Esophagus squamous epithelium (tissue), 5 donors: Measurements from ENCODE around the gene TRABD2A. TPM values are rescaled to one million over a fixed set of nuclear protein-coding genes. Genes with fewer than 3 reads are reported as not detected.

Experiments used
- DNase-seq: peaks from one replicate; lab custom pipeline; 2025; lab: John Stamatoyannopoulos, UW
- H3K27ac ChIP-seq, 4 donors: fragments of 200-600 bp; sonication (generic); one replicate each; pipeline ENCODE4 v1.5.1; 2016 to 2019; ENCODE audit warnings: mild to moderate bottlenecking in 1 of 4
- H3K27me3 ChIP-seq, 4 donors: fragments of 200-600 bp; sonication (generic); 1 replicate in 3 of 4; 2 replicates in 1 of 4; pipeline versions ENCODE4 v1.5.1 to v1.6.0; 2017 to 2021; ENCODE audit warnings: antibody characterized with exemption in 1 of 4
- H3K36me3 ChIP-seq, 3 donors: fragments of 200-600 bp; sonication (generic); one replicate each; pipeline ENCODE4 v1.5.1; 2016 to 2019
- H3K4me1 ChIP-seq, 3 donors: fragments of 200-600 bp; sonication (generic); one replicate each; pipeline ENCODE4 v1.5.1; 2017 to 2019
- H3K4me3 ChIP-seq, 4 donors: fragments of 200-600 bp; sonication (generic); 1 replicate in 3 of 4; 2 replicates in 1 of 4; pipeline ENCODE4 v1.5.1; 2016 to 2019; ENCODE audit warnings: mild to moderate bottlenecking in 2 of 4, moderate library complexity in 1 of 4
- H3K9me3 ChIP-seq, 3 donors: fragments of 200-600 bp; sonication (generic); one replicate each; pipeline ENCODE4 v1.5.1; 2016 to 2019
- CTCF ChIP-seq, 6 experiments: fragments of 450-650 bp in 4 of 6; fragments of 200-600 bp in 2 of 6; sonication (generic) in 2 of 6; IDR thresholded peaks; one replicate each; pipeline ENCODE4 v1.5.1; 2016 to 2019; ENCODE audit warnings: antibody characterized with exemption in 6 of 6, mild to moderate bottlenecking in 4 of 6, moderate library complexity in 4 of 6
- POLR2A ChIP-seq, 4 donors: fragments of 450-650 bp; IDR thresholded peaks; one replicate each; pipeline ENCODE4 v1.6.1; 2017; ENCODE audit warnings: antibody characterized with exemption in 4 of 4, mild to moderate bottlenecking in 4 of 4, moderate library complexity in 3 of 4
- WGBS, 2 donors: methylation state at CpG; one replicate each; pipeline ENCODE4 v1.1.5; 2018; 5-methylcytosine and 5-hydroxymethylcytosine counted together
- intact Hi-C: fragments of 100-400 bp; cut with DNase I; formaldehyde crosslinking; loops from one replicate; pipeline ENCODE4 v1.15.0; 2022
- total RNA-seq, 4 donors: library from RNA; depleted of rRNA; stranded (reverse); fragments of >200 nt; gene quantifications; one replicate each; pipeline ENCODE4 v1.1.0, GENCODE V29; 2016
- donor health status: DM: yes; HTN: yes; CAD: no.

TRABD2A gene
- total RNA-seq, 4 donors from 2014 or later: 0.53 to 1.8 (median 0.76) TPM; not detected in 1

- no peak overlapping the region for H3K4me3 ChIP-seq
- H3K4me1 ChIP-seq: peaks cover 0 to 1% (median 0%) of the 10 kb centered on the region in 3 donors
- intact Hi-C loops: no loop called here
- no peak for DNase-seq
- H3K27ac ChIP-seq: no peak overlapping the region
- 40 to 62% methylated on average over 2 to 3 of the region's 3 CpGs for WGBS, 2 donors
- no peaks in the 10 kb centered on the region for H3K9me3 ChIP-seq
- no peaks in the 10 kb centered on the region for H3K36me3 ChIP-seq
- no peak for TF ChIP-seq CTCF (IDR thresholded peaks at IDR 0.05)
- TF ChIP-seq POLR2A (IDR thresholded peaks at IDR 0.05): no peak
- no peaks in the 10 kb centered on the region for H3K27me3 ChIP-seq
Observed at GRCh38 chr2:84851876-84852275, 29.0 kb downstream of the TRABD2A start.

- Histone ChIP-seq H3K4me3 (no peak overlapping the region), H3K27me3 (no peaks in the 10 kb centered on the region), H3K9me3 (no peaks in the 10 kb centered on the region), H3K36me3 (no peaks in the 10 kb centered on the region), H3K27ac (no peak overlapping the region), H3K4me1 (peaks cover 0 to 7% (median 2%) of the 10 kb centered on the region in 3 donors)
- intact Hi-C loops: no loop called here
- no peak for DNase-seq
- no peak for TF ChIP-seq POLR2A (IDR thresholded peaks at IDR 0.05)
- no peak for TF ChIP-seq CTCF (IDR thresholded peaks at IDR 0.05)
- WGBS, 2 donors: 88 to 89% methylated on average over 2 to 4 of the region's 4 CpGs
Observed at GRCh38 chr2:84850471-84850870, 30.4 kb downstream of the TRABD2A start.

- Histone ChIP-seq H3K27ac (no peak overlapping the region), H3K36me3 (no peaks in the 10 kb centered on the region), H3K9me3 (no peaks in the 10 kb centered on the region), H3K4me1 (peaks cover 0 to 7% (median 7%) of the 10 kb centered on the region in 3 donors), H3K4me3 (no peak overlapping the region), H3K27me3 (no peaks in the 10 kb centered on the region)
- 58 to 71% methylated on average over 8 of the region's 8 CpGs for WGBS, 2 donors
- TF ChIP-seq CTCF (IDR thresholded peaks at IDR 0.05) (no peak), POLR2A (IDR thresholded peaks at IDR 0.05) (no peak)
- intact Hi-C loops: no loop called here
- no peak for DNase-seq
Observed at GRCh38 chr2:84849271-84849952, 31.5 kb downstream of the TRABD2A start.

- DNase-seq: no peak
- H3K27ac ChIP-seq: peak overlapping the region in 1 of 4 donors; percentile 71
- H3K4me3 ChIP-seq: no peak overlapping the region
- H3K9me3 ChIP-seq: no peaks in the 10 kb centered on the region
- H3K4me1 ChIP-seq: peaks cover 0 to 7% (median 7%) of the 10 kb centered on the region in 3 donors
- WGBS, 2 donors: 64 to 78% methylated on average over 5 of the region's 5 CpGs
- no peaks in the 10 kb centered on the region for H3K36me3 ChIP-seq
- no peaks in the 10 kb centered on the region for H3K27me3 ChIP-seq
- TF ChIP-seq POLR2A (IDR thresholded peaks at IDR 0.05): no peak
- no peak for TF ChIP-seq CTCF (IDR thresholded peaks at IDR 0.05)
- intact Hi-C loops: no loop called here
Observed at GRCh38 chr2:84847326-84848050, 33.4 kb downstream of the TRABD2A start.

- no peaks in the 10 kb centered on the region for H3K9me3 ChIP-seq
- 56 to 76% methylated on average over 2 of the region's 2 CpGs for WGBS, 2 donors
- no peak for DNase-seq
- H3K27ac ChIP-seq: peak overlapping the region; percentile 9 to 71 (median 48)
- H3K4me3 ChIP-seq: no peak overlapping the region
- no peaks in the 10 kb centered on the region for H3K36me3 ChIP-seq
- TF ChIP-seq POLR2A (IDR thresholded peaks at IDR 0.05): no peak
- TF ChIP-seq CTCF (IDR thresholded peaks at IDR 0.05): no peak
- no peaks in the 10 kb centered on the region for H3K27me3 ChIP-seq
- intact Hi-C loops: no loop called here
- H3K4me1 ChIP-seq: peaks cover 0 to 7% (median 7%) of the 10 kb centered on the region in 3 donors
Observed at GRCh38 chr2:84846741-84847142, 34.1 kb downstream of the TRABD2A start.
